Vagina (tissue), 2 donors: ENCODE results near the gene SURF6.

Experiments used
- CTCF ChIP-seq, 3 experiments: fragments of 450-650 bp in 2 of 3; fragments of 200-600 bp in 1 of 3; sonication (generic) in 1 of 3; IDR thresholded peaks; one replicate each; pipeline ENCODE4 v1.5.1; 2017 to 2019; ENCODE audit warnings: antibody characterized with exemption in 3 of 3, mild to moderate bottlenecking in 2 of 3, moderate library complexity in 2 of 3
- POLR2A ChIP-seq, 2 donors: fragments of 450-650 bp; IDR thresholded peaks; one replicate each; pipeline ENCODE4 v1.6.1; 2017; ENCODE audit warnings: antibody characterized with exemption in 2 of 2, mild to moderate bottlenecking in 2 of 2, moderate library complexity in 2 of 2
- POLR2AphosphoS5 ChIP-seq, 2 donors: sonication (generic); formaldehyde crosslinking; IDR thresholded peaks; one replicate each; pipeline ENCODE4 v1.9.0; 2017; ENCODE audit warnings: antibody characterized with exemption in 2 of 2, mild to moderate bottlenecking in 2 of 2, low read depth in 1 of 2; ENCODE audit not compliant: insufficient read depth in 1 of 2

DNA sequence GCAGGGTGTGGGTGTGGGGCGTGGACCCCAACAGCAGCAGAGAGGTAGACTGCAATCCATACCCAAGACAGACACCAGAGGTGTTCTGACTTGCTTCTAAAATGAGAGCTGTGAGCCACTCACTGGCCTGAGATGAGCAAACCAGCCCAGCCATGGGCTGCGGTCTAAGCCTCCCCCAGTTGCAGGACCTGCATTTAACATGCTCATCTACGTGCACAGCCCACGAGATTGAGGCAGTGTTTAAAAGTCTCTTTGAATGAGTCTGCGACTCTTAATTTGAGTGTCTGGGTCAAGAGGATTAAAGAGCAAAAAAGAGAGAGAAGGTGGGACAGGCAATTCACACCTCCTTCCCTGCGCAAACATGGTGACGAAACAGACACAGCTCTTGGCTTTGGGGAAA, 33.9 kb upstream of the SURF6 start:
- TF ChIP-seq CTCF (IDR thresholded peaks at IDR 0.05) (no peak), POLR2A (IDR thresholded peaks at IDR 0.05) (no peak), POLR2AphosphoS5 (IDR thresholded peaks at IDR 0.05; ENCODE audit: insufficient read depth in 1 of 2, low read depth in 1 of 2) (no peak)
